K562 (cell line): ENCODE measurements around the gene RABL6. TPM values are rescaled to one million over a fixed set of nuclear protein-coding genes. Genes with fewer than 3 reads are reported as not detected.

ENCODE experiments used
- ATAC-seq: fragments of 200-7000 bp; cut with Tn5 transposase; 3 replicates; pipeline ENCODE4 v1.9.1; 2020; ENCODE audit warnings: moderate library complexity
- BruUV-seq: library from RNA; stranded (reverse); fragments of 400-500 nt; replicated peaks from 2 replicates; lab custom pipeline; 2021; lab: Mats Ljungman, UMichigan
- CTCF ChIA-PET: fragments of 300-600 bp; formaldehyde crosslinking; extraction: SDS; loops from one replicate; lab custom pipeline; 2021; ENCODE audit warnings: low intra/inter-chr PET ratio; lab: Yijun Ruan, JAX
- POLR2A ChIA-PET: fragments of 300-600, 350-650 bp; sonication (Branson Sonifier 250); formaldehyde crosslinking; extraction: SDS; loops from one replicate; lab custom pipeline; 2021; ENCODE audit warnings: antibody characterized with exemption, inconsistent platforms; lab: Yijun Ruan, JAX
- DNase-seq, 4 experiments: peaks; one replicate each; pipeline versions ENCODE4 v3.0.0 to v3.0.0-alpha.2; 2011 to 2018; ENCODE audit warnings: low spot score in 3 of 4, mixed read lengths in 3 of 4; ENCODE audit errors: extremely low read depth in 1 of 4
- FAIRE-seq: peaks from 2 replicates; lab custom pipeline; 2011; peaks lifted over from hg19 to GRCh38; lab: Jason Lieb, UNC
- H2AFZ ChIP-seq: 2 replicates; pipeline ENCODE4 v1.6.0; 2011; ENCODE audit warnings: low read depth, low read length, control low read depth, inconsistent platforms
- H3K27ac ChIP-seq: fragments of 200-600 bp; 3 replicates; pipeline ENCODE4 v1.8.0; 2011; ENCODE audit warnings: low read depth, mild to moderate bottlenecking, control low read depth, inconsistent platforms, low read length, moderate library complexity, mixed read lengths; ENCODE audit errors: extremely low read depth
- H3K27me3 ChIP-seq, 2 experiments: fragments of 300-600 bp in 1 of 2; 2 replicates in 1 of 2; 3 replicates in 1 of 2; pipeline versions ENCODE4 v1.6.0 to v1.8.0; 2011; ENCODE audit warnings: inconsistent platforms in 2 of 2, low read length in 2 of 2, mild to moderate bottlenecking in 1 of 2, mixed read lengths in 1 of 2, moderate library complexity in 1 of 2; ENCODE audit not compliant: control insufficient read depth in 2 of 2, insufficient read depth in 2 of 2
- H3K36me3 ChIP-seq: fragments of 300-600 bp; 3 replicates; pipeline ENCODE4 v1.8.0; 2011; ENCODE audit warnings: mild to moderate bottlenecking, low read length, inconsistent platforms; ENCODE audit not compliant: control insufficient read depth, insufficient read depth
- H3K4me1 ChIP-seq, 2 experiments: fragments of 200-600 bp in 1 of 2; replicated peaks in 1 of 2; 2 replicates in 1 of 2; 3 replicates in 1 of 2; pipeline versions ENCODE4 v1.5.1 to v1.8.0; 2011; ENCODE audit warnings: inconsistent platforms in 2 of 2, low read length in 2 of 2, mild to moderate bottlenecking in 1 of 2, mixed read lengths in 1 of 2, moderate library complexity in 1 of 2; ENCODE audit not compliant: control insufficient read depth in 2 of 2, insufficient read depth in 2 of 2
- H3K4me2 ChIP-seq: 2 replicates; pipeline ENCODE4 v1.6.1; 2011; ENCODE audit warnings: low read length, control low read depth, inconsistent platforms, mixed read lengths; ENCODE audit not compliant: insufficient read depth
- H3K4me3 ChIP-seq: fragments of 200-600 bp; sonication (generic), shearing (Covaris generic); 2 replicates; pipeline ENCODE4 v1.5.1; 2016; ENCODE audit warnings: control low read depth, inconsistent platforms
- H3K79me2 ChIP-seq: fragments of 200-600 bp; 3 replicates; pipeline ENCODE4 v1.8.0; 2011; ENCODE audit warnings: low read length, inconsistent platforms; ENCODE audit not compliant: control insufficient read depth, insufficient read depth
- H3K9ac ChIP-seq, 2 experiments: 2 replicates each; pipeline versions ENCODE4 v1.6.0 to v1.6.1; 2011; ENCODE audit warnings: low read depth in 2 of 2, low read length in 2 of 2, control low read depth in 1 of 2, inconsistent platforms in 1 of 2, mild to moderate bottlenecking in 1 of 2, mixed read lengths in 1 of 2; ENCODE audit not compliant: insufficient read depth in 1 of 2
- H3K9me1 ChIP-seq: one replicate; pipeline ENCODE4 v1.6.0; 2011; ENCODE audit warnings: inconsistent platforms, mild to moderate bottlenecking, low read length, moderate library complexity; ENCODE audit not compliant: control insufficient read depth, insufficient read depth
- H3K9me3 ChIP-seq: replicated peaks from 2 replicates; pipeline ENCODE4 v1.5.1; 2011; ENCODE audit warnings: low read depth, low read length, inconsistent platforms; ENCODE audit not compliant: control insufficient read depth, insufficient read depth
- H4K20me1 ChIP-seq: replicated peaks from 2 replicates; pipeline ENCODE4 v1.6.1; 2011; ENCODE audit warnings: low read length, inconsistent platforms, mixed read lengths; ENCODE audit not compliant: control insufficient read depth, insufficient read depth
- L3MBTL2 ChIP-seq: fragments of 450-650 bp; IDR thresholded peaks from 2 replicates; pipeline ENCODE4 v1.6.1; 2016; ENCODE audit warnings: mild to moderate bottlenecking, moderate library complexity
- NBN ChIP-seq: fragments of 450-650 bp; IDR thresholded peaks from 2 replicates; pipeline ENCODE4 v1.6.1; 2016; ENCODE audit warnings: low read depth, mild to moderate bottlenecking
- PTTG1 ChIP-seq: fragments of 450-650 bp; IDR thresholded peaks from 2 replicates; pipeline ENCODE4 v1.6.1; 2016; ENCODE audit warnings: low read depth, mild to moderate bottlenecking, missing genetic modification characterization, missing compliant biosample characterization
- RAD21 ChIP-seq, 2 experiments: fragments of 250-450 bp in 1 of 2; fragments of 450-650 bp in 1 of 2; sonication (Bioruptor Pico) in 1 of 2; formaldehyde crosslinking in 1 of 2; IDR thresholded peaks in 1 of 2; conservative IDR thresholded peaks in 1 of 2; 2 replicates each; pipeline versions ENCODE4 v1.4.0 to v1.8.0; 2020 to 2022; ENCODE audit warnings: mild to moderate bottlenecking in 2 of 2, moderate library complexity in 1 of 2
- SAP30 ChIP-seq: fragments of 200-600 bp; sonication (generic); IDR thresholded peaks from 2 replicates; pipeline ENCODE4 v1.6.1; 2012; ENCODE audit warnings: borderline replicate concordance, low read depth, mild to moderate bottlenecking, moderate library complexity, low read length, control low read depth, inconsistent platforms; ENCODE audit not compliant: insufficient read depth, poor library complexity, severe bottlenecking
- YY1 ChIP-seq, 3 experiments: IDR thresholded peaks; 2 replicates each; pipeline ENCODE4 v1.6.1; 2011; ENCODE audit warnings: low read length in 2 of 3, mild to moderate bottlenecking in 2 of 3, moderate library complexity in 2 of 3, borderline replicate concordance in 1 of 3, control low read depth in 1 of 3, low read depth in 1 of 3; ENCODE audit not compliant: insufficient read depth in 3 of 3, insufficient replicate concordance in 2 of 3, control insufficient read depth in 1 of 3, insufficient read length in 1 of 3; ENCODE audit errors: extremely low read depth in 1 of 3
- ZNF311 ChIP-seq: fragments of 250-450 bp; sonication (Bioruptor Pico); IDR thresholded peaks from 2 replicates; pipeline ENCODE4 v1.4.0; 2020; ENCODE audit warnings: mild to moderate bottlenecking, moderate library complexity
- WGBS: fragments of 100-300 bp; shearing (Covaris generic); methylation state at CpG from one replicate; pipeline ENCODE4 v1.1.6; 2016; ENCODE audit warnings: low coverage, mixed read lengths; ENCODE audit not compliant: insufficient coverage; ENCODE audit errors: missing lambda C conversion rate; 5-methylcytosine and 5-hydroxymethylcytosine counted together
- in situ Hi-C: fragments of 300-500 bp; cut with MboI; formaldehyde crosslinking; loops from 4 replicates; pipeline ENCODE4 v1.15.0; 2018; ENCODE audit warnings: inconsistent platforms, mixed read lengths
- intact Hi-C: fragments of 100-400 bp; cut with micrococcal nuclease; formaldehyde crosslinking; loops from 2 replicates; pipeline ENCODE4 v1.14.2; 2022
- polyA plus RNA-seq, 8 experiments: library from polyadenylated mRNA; depleted of rRNA in 4 of 8; stranded (reverse) in 5 of 8; unstranded in 3 of 8; fragments of >200 nt; fragmentation: Nextera tagmentation in 2 of 8; fragmentation: Illumina TruSeq in 1 of 8; extraction: Ambion mirVana in 2 of 8; extraction: Trizol in 1 of 8; gene quantifications; 2 replicates each; pipeline versions ENCODE4 v1.2.1 to v1.2.3, GENCODE V29; 2011 to 2014; ENCODE audit warnings: inconsistent platforms in 1 of 8, missing spikeins in 1 of 8
- total RNA-seq, 7 experiments: library from RNA; depleted of rRNA in 6 of 7; stranded (reverse); fragments of >200 nt in 6 of 7; fragmentation: Illumina TruSeq in 2 of 7; extraction: Trizol in 2 of 7; gene quantifications; 2 replicates each; pipeline versions ENCODE4 v1.2.1 to v1.2.3, GENCODE V29; 2011 to 2021; ENCODE audit warnings: low replicate concordance in 1 of 7
- TF ChIP-seq, protein P1 (sequence below), 2 experiments: fragments of 450-650 bp; formaldehyde crosslinking in 1 of 2; IDR thresholded peaks; 2 replicates each; pipeline versions ENCODE4 v1.4.0 to v1.6.1; 2014 to 2020; ENCODE audit warnings: mild to moderate bottlenecking in 2 of 2, borderline replicate concordance in 1 of 2, low read depth in 1 of 2
- TF ChIP-seq, protein P2 (sequence below), 2 experiments: fragments of 250-450 bp in 1 of 2; fragments of 450-650 bp in 1 of 2; sonication (Bioruptor Pico) in 1 of 2; IDR thresholded peaks; 2 replicates each; pipeline versions ENCODE4 v1.6.1 to v1.8.0; 2016 to 2021; ENCODE audit warnings: mild to moderate bottlenecking in 2 of 2, moderate library complexity in 2 of 2, missing compliant biosample characterization in 1 of 2, missing genetic modification characterization in 1 of 2

RABL6 gene
- total and polyA plus RNA-seq, 9 of the 15 experiments (the other 6 are each of a cell fraction or from before 2014, with no cell fraction given) = 5.6 to 181 (median 84.5) TPM

DNA sequence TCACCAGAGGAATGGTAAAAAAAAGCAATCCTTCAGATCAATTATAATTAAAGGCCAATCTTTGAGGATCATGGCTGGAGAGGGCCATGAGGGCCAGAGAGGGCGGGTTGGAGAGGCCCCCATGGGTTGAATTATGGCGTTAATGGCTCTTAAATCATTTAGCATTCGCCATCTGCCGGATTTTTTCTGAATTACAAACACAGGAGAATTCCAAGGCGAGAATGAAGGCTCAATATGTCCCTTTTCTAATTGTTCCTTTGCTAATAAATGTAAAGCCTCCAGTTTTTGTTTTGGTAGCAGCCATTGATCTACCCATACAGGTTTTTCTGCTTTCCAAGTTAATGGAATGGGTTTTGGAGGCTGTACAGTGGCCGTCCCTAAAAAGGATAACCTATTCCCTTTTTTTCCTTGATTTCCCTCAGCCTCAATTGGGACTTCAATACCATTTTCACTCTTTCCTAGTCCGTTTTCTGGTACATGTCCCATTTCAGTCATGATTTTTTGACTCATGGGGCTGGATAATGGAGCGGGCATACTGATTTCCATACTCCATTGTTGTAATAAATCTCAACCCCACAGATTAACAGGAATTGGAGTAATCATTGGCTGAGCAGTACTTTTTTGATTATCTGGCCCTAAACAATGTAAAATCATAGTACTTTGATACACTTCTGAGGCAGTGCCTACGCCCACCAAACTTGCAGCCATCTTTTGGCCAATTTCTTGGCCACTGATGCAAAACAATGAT, 23.3 kb upstream of the RABL6 start:
- Histone ChIP-seq H3K27ac (peak overlapping the region; percentile 72), H3K4me1 (peaks cover 40 to 42% of the 10 kb centered on the region in 2 experiments)
- peak; percentile 53 to 80 (median 60) for DNase-seq
- TF ChIP-seq ZNF311 (CRISPR knock-in tag) (0 out of 2 replicates have a peak, but pooled peaks have one; percentile 21), L3MBTL2 (no peak), PTTG1 (tag) (0 out of 2 replicates have a peak, but pooled peaks have one; percentile 58), YY1 (IDR thresholded peaks at IDR 0.05; ENCODE audit: borderline replicate concordance in 1 of 3, control insufficient read depth in 1 of 3, extremely low read depth in 1 of 3, insufficient read depth in 3 of 3, insufficient read length in 1 of 3, insufficient replicate concordance in 2 of 3, low read depth in 1 of 3, low read length in 2 of 3) (peak in 1 of 3 experiments; percentile 30), SAP30 (no peak), RAD21 (CRISPR knock-in tag; conservative IDR thresholded peaks at IDR 0.05 in 1 of 2, IDR thresholded peaks at IDR 0.05 in 1 of 2) (peak; percentile 63 to 73), NBN (no peak)
- TF ChIP-seq, protein P1, sequence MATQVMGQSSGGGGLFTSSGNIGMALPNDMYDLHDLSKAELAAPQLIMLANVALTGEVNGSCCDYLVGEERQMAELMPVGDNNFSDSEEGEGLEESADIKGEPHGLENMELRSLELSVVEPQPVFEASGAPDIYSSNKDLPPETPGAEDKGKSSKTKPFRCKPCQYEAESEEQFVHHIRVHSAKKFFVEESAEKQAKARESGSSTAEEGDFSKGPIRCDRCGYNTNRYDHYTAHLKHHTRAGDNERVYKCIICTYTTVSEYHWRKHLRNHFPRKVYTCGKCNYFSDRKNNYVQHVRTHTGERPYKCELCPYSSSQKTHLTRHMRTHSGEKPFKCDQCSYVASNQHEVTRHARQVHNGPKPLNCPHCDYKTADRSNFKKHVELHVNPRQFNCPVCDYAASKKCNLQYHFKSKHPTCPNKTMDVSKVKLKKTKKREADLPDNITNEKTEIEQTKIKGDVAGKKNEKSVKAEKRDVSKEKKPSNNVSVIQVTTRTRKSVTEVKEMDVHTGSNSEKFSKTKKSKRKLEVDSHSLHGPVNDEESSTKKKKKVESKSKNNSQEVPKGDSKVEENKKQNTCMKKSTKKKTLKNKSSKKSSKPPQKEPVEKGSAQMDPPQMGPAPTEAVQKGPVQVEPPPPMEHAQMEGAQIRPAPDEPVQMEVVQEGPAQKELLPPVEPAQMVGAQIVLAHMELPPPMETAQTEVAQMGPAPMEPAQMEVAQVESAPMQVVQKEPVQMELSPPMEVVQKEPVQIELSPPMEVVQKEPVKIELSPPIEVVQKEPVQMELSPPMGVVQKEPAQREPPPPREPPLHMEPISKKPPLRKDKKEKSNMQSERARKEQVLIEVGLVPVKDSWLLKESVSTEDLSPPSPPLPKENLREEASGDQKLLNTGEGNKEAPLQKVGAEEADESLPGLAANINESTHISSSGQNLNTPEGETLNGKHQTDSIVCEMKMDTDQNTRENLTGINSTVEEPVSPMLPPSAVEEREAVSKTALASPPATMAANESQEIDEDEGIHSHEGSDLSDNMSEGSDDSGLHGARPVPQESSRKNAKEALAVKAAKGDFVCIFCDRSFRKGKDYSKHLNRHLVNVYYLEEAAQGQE (IDR thresholded peaks at IDR 0.05; ENCODE audit: borderline replicate concordance) = peak; percentile 50; the same call in 1 of the 2 replicates
- TF ChIP-seq, protein P1 (CRISPR knock-in tag; IDR thresholded peaks at IDR 0.05; ENCODE audit: low read depth) = no peak
- TF ChIP-seq, protein P2, sequence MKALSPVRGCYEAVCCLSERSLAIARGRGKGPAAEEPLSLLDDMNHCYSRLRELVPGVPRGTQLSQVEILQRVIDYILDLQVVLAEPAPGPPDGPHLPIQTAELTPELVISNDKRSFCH (CRISPR knock-in tag; IDR thresholded peaks at IDR 0.05) = no peak
- TF ChIP-seq, protein P2 (tag; IDR thresholded peaks at IDR 0.05) = peak; percentile 79; the same call in 1 of the 2 replicates

More for the DNA sequence above, 23.3 kb upstream of the RABL6 start:
- no peak overlapping the region; a peak in 1 of 4 replicates for H3K9ac ChIP-seq
- intact Hi-C loops (loop anchor here (1.0 to 10.0 kb wide), 2 partner anchors 18 to 460 kb away; partner anchors contain the start of gene TUBB4B), in situ Hi-C loops (loop anchor here (25.0 kb wide), 1 partner anchor 453 kb away; the partner anchor contains the start of genes CYSRT1, RNF224, SLC34A3 and TUBB4B)
- H3K79me2 ChIP-seq = no peaks in the 10 kb centered on the region
- WGBS = 8% methylated on average over 9 of the region's 9 CpGs
- ChIA-PET CTCF (interaction anchor here (0.6 to 1.3 kb wide), 7 partner anchors 13 to 245 kb away, joined by 3 to 8 read pairs (median 3); no protein-coding TSS in a partner anchor), POLR2A (no interaction called here)
- FAIRE-seq (no peak), ATAC-seq (peak; percentile 62)
- H3K4me3 ChIP-seq = no peak overlapping the region
- BruUV-seq = no TSS peak
- H3K36me3 ChIP-seq = no peaks in the 10 kb centered on the region
- no peaks in the 10 kb centered on the region for H3K9me1 ChIP-seq
- no peaks in the 10 kb centered on the region for H3K9me3 ChIP-seq
- peak overlapping the region; percentile 39; the same call in 1 of the 2 replicates for H3K4me2 ChIP-seq
- no peaks in the 10 kb centered on the region for H3K27me3 ChIP-seq
- peak overlapping the region; percentile 77 for H2AFZ ChIP-seq
- H4K20me1 ChIP-seq = no peaks in the 10 kb centered on the region
